Endothelial cell of umbilical vein (primary cell): ENCODE results near the gene FAM181A. TPM values are rescaled to one million over a fixed set of nuclear protein-coding genes. Genes with fewer than 3 reads are reported as not detected.

Experiments
- BruUV-seq: library from RNA; stranded (reverse); fragments of 400-500 nt; replicated peaks from 2 replicates; lab custom pipeline; 2021; lab: Mats Ljungman, UMichigan
- CTCF ChIA-PET: fragments of 300-600, 350-600 bp; sonication (Branson Sonifier 250); formaldehyde crosslinking; loops from one replicate; lab custom pipeline; 2021; ENCODE audit warnings: antibody characterized with exemption, inconsistent platforms; lab: Charles Lee
- POLR2A ChIA-PET: fragments of 300-600, 350-600 bp; sonication (Branson Sonifier 250); formaldehyde crosslinking; loops from one replicate; lab custom pipeline; 2021; ENCODE audit warnings: antibody characterized with exemption, inconsistent platforms; lab: Charles Lee
- DNase-seq: peaks from one replicate; pipeline ENCODE4 v3.0.0-alpha.2; 2011; ENCODE audit warnings: low read depth, low spot score
- FAIRE-seq: peaks from 2 replicates; lab custom pipeline; 2011; peaks lifted over from hg19 to GRCh38; lab: Jason Lieb, UNC
- H2AFZ ChIP-seq: 2 replicates; pipeline ENCODE4 v1.6.0; 2012; ENCODE audit warnings: low read depth, low read length, control low read depth, inconsistent platforms
- H3K27ac ChIP-seq: 2 replicates; pipeline ENCODE4 v1.5.1; 2011; ENCODE audit warnings: low read depth, mild to moderate bottlenecking, control low read depth, low read length, moderate library complexity; ENCODE audit not compliant: insufficient read depth
- H3K27me3 ChIP-seq, 2 experiments: 2 replicates each; pipeline versions ENCODE4 v1.6.0 to v1.6.1; 2011; ENCODE audit warnings: low read length in 2 of 2, mixed read lengths in 1 of 2; ENCODE audit not compliant: control insufficient read depth in 2 of 2, insufficient read depth in 2 of 2
- H3K36me3 ChIP-seq, 2 experiments: 2 replicates in 1 of 2; 3 replicates in 1 of 2; pipeline ENCODE4 v1.5.1; 2011; ENCODE audit warnings: low read length in 2 of 2, mild to moderate bottlenecking in 1 of 2, moderate library complexity in 1 of 2; ENCODE audit not compliant: control insufficient read depth in 2 of 2, insufficient read depth in 2 of 2; ENCODE audit errors: extremely low read depth in 1 of 2
- H3K4me1 ChIP-seq: 3 replicates; pipeline ENCODE4 v1.5.1; 2011; ENCODE audit warnings: mild to moderate bottlenecking, low read length; ENCODE audit not compliant: control insufficient read depth, insufficient read depth; ENCODE audit errors: extremely low read depth
- H3K4me2 ChIP-seq: 2 replicates; pipeline ENCODE4 v1.6.1; 2011; ENCODE audit warnings: low read length, control low read depth, mixed read lengths; ENCODE audit not compliant: insufficient read depth
- H3K4me3 ChIP-seq, 3 experiments: fragments of 200-600 bp in 1 of 3; sonication (generic), shearing (Covaris generic) in 1 of 3; replicated peaks in 1 of 3; 2 replicates each; pipeline ENCODE4 v1.5.1; 2011 to 2016; ENCODE audit warnings: control low read depth in 3 of 3, low read length in 3 of 3, mild to moderate bottlenecking in 2 of 3, inconsistent platforms in 1 of 3, low read depth in 1 of 3, moderate library complexity in 1 of 3; ENCODE audit not compliant: insufficient read depth in 1 of 3
- H3K79me2 ChIP-seq: 2 replicates; pipeline ENCODE4 v1.6.0; 2012; ENCODE audit warnings: low read length, inconsistent platforms; ENCODE audit not compliant: control insufficient read depth, insufficient read depth
- H3K9ac ChIP-seq: replicated peaks from 2 replicates; pipeline ENCODE3; 2011; ENCODE audit warnings: low read length, control low read depth; ENCODE audit not compliant: insufficient read depth; ENCODE audit errors: extremely low read depth
- H3K9me1 ChIP-seq: replicated peaks from 3 replicates; pipeline ENCODE4 v1.6.0; 2011; ENCODE audit warnings: mild to moderate bottlenecking, low read length; ENCODE audit not compliant: control insufficient read depth, insufficient read depth; ENCODE audit errors: extremely low read depth
- H3K9me3 ChIP-seq: replicated peaks from 2 replicates; pipeline ENCODE4 v1.5.1; 2012; ENCODE audit warnings: low read length, inconsistent platforms; ENCODE audit not compliant: control insufficient read depth, insufficient read depth
- H4K20me1 ChIP-seq: replicated peaks from 2 replicates; pipeline ENCODE3; 2011; ENCODE audit warnings: mild to moderate bottlenecking, low read length; ENCODE audit not compliant: control insufficient read depth, insufficient read depth; ENCODE audit errors: extremely low read depth
- EZH2 ChIP-seq: IDR thresholded peaks from 2 replicates; pipeline ENCODE4 v1.6.1; 2012; ENCODE audit warnings: borderline replicate concordance, low read depth, mild to moderate bottlenecking, moderate library complexity, low read length, inconsistent platforms; ENCODE audit not compliant: severe bottlenecking
- GATA2 ChIP-seq: IDR thresholded peaks from 2 replicates; pipeline ENCODE4 v1.7.0; 2011; ENCODE audit warnings: low read depth, mild to moderate bottlenecking, moderate library complexity, mixed read lengths, low read length; ENCODE audit not compliant: insufficient read length, insufficient read depth
- JUN ChIP-seq: IDR thresholded peaks from 2 replicates; pipeline ENCODE4 v1.6.1; 2011; ENCODE audit warnings: borderline replicate concordance, low read depth; ENCODE audit not compliant: insufficient read length, insufficient read depth
- MYC ChIP-seq: IDR thresholded peaks from one replicate; pipeline ENCODE4 v1.6.1; 2011; ENCODE audit warnings: mild to moderate bottlenecking, low read depth, low read length
- POLR2A ChIP-seq: IDR thresholded peaks from 2 replicates; pipeline ENCODE4 v1.6.1; 2012; ENCODE audit warnings: low read depth, mild to moderate bottlenecking, control low read depth, low read length
- POLR2AphosphoS5 ChIP-seq: IDR thresholded peaks from 2 replicates; pipeline ENCODE4 v1.6.1; 2012; ENCODE audit warnings: low read depth, mild to moderate bottlenecking, control low read depth, low read length, moderate library complexity; ENCODE audit not compliant: insufficient read depth
- dilution Hi-C: fragments of 300-500 bp; cut with MboI; formaldehyde crosslinking; loops from one replicate; pipeline ENCODE4 v1.15.0; 2019; ENCODE audit warnings: low sequenced_read_pairs; ENCODE audit not compliant: extremely low pct_ligation_motif_present
- intact Hi-C: fragments of 100-400 bp; cut with micrococcal nuclease; formaldehyde crosslinking; loops from one replicate; pipeline ENCODE4 v1.10.0; 2022
- polyA plus RNA-seq, 4 experiments: library from polyadenylated mRNA; depleted of rRNA in 3 of 4; stranded (reverse) in 3 of 4; unstranded in 1 of 4; fragments of >200 nt; gene quantifications; 2 replicates each; pipeline versions ENCODE4 v1.2.1 to v1.2.3, GENCODE V29; 2011 to 2012; ENCODE audit warnings: missing spikeins in 1 of 4
- total RNA-seq: library from RNA; stranded (reverse); gene quantifications from 2 replicates; pipeline ENCODE4 v1.2.3, GENCODE V29; 2021
- TF ChIP-seq, protein P1 (sequence below), 2 donors: IDR thresholded peaks; 1 replicate in 1 of 2; 2 replicates in 1 of 2; pipeline ENCODE4 v1.5.1; 2011; ENCODE audit warnings: low read length in 2 of 2, mild to moderate bottlenecking in 2 of 2, moderate library complexity in 2 of 2, control low read depth in 1 of 2, inconsistent platforms in 1 of 2, low read depth in 1 of 2; ENCODE audit not compliant: insufficient read depth in 1 of 2; ENCODE audit errors: extremely low read depth in 1 of 2
- TF ChIP-seq, protein P2 (sequence below): IDR thresholded peaks from 2 replicates; pipeline ENCODE4 v1.6.1; 2011; ENCODE audit not compliant: insufficient read depth, insufficient read length

FAM181A gene
- total and polyA plus RNA-seq, 2 donors (not counting 3 experiments of a cell fraction or from before 2014, with no cell fraction given) = not detected

DNA sequence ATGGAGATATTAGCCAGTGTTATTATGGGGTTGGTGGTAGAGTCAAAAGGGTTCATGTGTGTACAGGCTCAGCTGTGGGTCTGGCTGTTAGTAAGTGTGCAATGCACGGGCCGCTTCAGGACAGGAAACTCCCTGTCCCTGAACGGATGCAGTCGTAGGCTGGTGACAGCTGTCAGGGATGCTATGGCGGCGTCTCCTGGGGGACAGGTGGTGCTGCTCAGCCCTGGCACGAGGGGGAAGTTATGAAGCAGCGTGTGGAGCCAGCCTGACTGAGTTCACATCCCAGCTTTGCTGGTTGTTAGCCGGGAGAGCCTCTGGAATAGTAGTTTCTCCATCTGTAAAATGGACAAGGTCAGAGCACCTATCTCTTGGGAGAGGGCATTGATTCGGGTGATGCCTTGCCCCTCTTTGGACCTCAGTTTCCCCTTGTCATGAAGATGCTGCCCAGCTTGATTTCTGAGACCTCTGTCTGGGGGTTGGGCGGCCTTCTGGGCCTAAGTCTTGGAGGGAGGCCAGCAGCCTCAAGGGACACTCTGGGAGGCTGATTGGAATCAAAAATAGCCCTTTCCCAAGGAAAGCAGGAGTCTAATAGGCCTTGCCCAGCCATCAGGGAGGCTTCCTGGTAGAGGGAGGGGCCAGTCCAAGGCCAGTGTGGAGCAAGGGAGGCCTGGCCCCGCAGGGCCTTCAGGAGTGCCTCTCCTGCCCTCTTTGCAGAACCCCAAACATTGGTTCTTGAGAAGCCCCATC, 42.1 kb downstream of the FAM181A start:
- H3K27me3 ChIP-seq = no peaks in the 10 kb centered on the region
- no peak for DNase-seq
- no peaks in the 10 kb centered on the region for H3K4me1 ChIP-seq
- no peaks in the 10 kb centered on the region for H3K79me2 ChIP-seq
- intact Hi-C loops = no loop called here
- H4K20me1 ChIP-seq = no peaks in the 10 kb centered on the region
- no peaks in the 10 kb centered on the region for H3K36me3 ChIP-seq
- TF ChIP-seq, protein P1, sequence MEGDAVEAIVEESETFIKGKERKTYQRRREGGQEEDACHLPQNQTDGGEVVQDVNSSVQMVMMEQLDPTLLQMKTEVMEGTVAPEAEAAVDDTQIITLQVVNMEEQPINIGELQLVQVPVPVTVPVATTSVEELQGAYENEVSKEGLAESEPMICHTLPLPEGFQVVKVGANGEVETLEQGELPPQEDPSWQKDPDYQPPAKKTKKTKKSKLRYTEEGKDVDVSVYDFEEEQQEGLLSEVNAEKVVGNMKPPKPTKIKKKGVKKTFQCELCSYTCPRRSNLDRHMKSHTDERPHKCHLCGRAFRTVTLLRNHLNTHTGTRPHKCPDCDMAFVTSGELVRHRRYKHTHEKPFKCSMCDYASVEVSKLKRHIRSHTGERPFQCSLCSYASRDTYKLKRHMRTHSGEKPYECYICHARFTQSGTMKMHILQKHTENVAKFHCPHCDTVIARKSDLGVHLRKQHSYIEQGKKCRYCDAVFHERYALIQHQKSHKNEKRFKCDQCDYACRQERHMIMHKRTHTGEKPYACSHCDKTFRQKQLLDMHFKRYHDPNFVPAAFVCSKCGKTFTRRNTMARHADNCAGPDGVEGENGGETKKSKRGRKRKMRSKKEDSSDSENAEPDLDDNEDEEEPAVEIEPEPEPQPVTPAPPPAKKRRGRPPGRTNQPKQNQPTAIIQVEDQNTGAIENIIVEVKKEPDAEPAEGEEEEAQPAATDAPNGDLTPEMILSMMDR (IDR thresholded peaks at IDR 0.05; ENCODE audit: extremely low read depth in 1 of 2, insufficient read depth in 1 of 2, low read depth in 1 of 2, low read length in 2 of 2) = no peak
- TF ChIP-seq POLR2AphosphoS5 (no peak), EZH2 (no peak), MYC (no peak), POLR2A (no peak), GATA2 (no peak), JUN (no peak)
- TF ChIP-seq, protein P2, sequence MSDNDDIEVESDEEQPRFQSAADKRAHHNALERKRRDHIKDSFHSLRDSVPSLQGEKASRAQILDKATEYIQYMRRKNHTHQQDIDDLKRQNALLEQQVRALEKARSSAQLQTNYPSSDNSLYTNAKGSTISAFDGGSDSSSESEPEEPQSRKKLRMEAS = no peak
- dilution Hi-C loops = no loop called here
- no TSS peak for BruUV-seq
- H2AFZ ChIP-seq = no peak overlapping the region
- ChIA-PET CTCF (interaction anchor here (8.6 kb wide), 1 partner anchor 29 kb away, joined by 116 read pairs; no protein-coding TSS in a partner anchor), POLR2A (no interaction called here)
- H3K9me3 ChIP-seq = no peaks in the 10 kb centered on the region
- FAIRE-seq = no peak
- no peak overlapping the region for H3K4me3 ChIP-seq
- no peak overlapping the region for H3K27ac ChIP-seq
- H3K9me1 ChIP-seq = no peaks in the 10 kb centered on the region
- H3K9ac ChIP-seq = no peak overlapping the region
- H3K4me2 ChIP-seq = no peak overlapping the region
